ENCODE measurements around the gene RABEPK. TPM values are rescaled to one million over a fixed set of nuclear protein-coding genes. Genes with fewer than 3 reads are reported as not detected.
"Not testable (repeated sequence)": the region's sequence is repeated elsewhere in the genome, so short reads cannot be mapped to it uniquely, and the experiment has no call there.

The RABEPK gene
- total RNA-seq, 1 donor from 2014 or later: 8.3 TPM

- ATAC-seq (peak; percentile 99), DNase-seq (ENCODE audit: missing footprints) (peak; percentile 98)
- intact Hi-C loops (cut with DNase I): no loop called here
These were observed 10.7 kb upstream of the RABEPK start, which contains the start of gene PPP6C for GRCh38 chr9:125189361-125190289. TSS of gene PPP6C (minus strand) at chr9:125189803. CDS start at chr9:125189718, 85 bp downstream.

GRCh38 chr9:125190361-125190801 lies 10.0 kb upstream of the RABEPK start:
- DNase-seq (ENCODE audit: missing footprints) (no peak), ATAC-seq (no peak)
- intact Hi-C loops (cut with DNase I): no loop called here

DNA sequence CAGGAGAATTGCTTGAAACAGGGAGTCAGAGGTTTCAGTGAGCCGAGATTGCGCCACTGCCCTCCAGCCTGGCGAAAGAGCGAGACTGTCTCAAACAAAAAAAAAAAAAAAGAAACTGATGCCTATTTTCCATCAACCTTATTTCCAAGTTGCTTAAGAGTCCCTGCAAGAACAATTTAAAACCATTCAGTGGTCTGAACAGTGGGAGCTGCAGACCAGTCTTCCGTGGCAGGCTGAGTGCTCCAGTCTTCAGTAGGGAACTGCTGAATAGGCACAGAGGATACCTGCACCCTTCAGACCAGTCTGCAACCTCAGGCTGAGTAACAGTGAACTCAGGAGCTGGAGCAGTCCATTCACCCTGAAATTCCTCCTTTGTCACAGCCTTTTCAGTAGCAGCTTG lies 5.9 kb upstream of the RABEPK start:
- ATAC-seq; DNase-seq (ENCODE audit: missing footprints); intact Hi-C loops (cut with DNase I): not testable (repeated sequence)

DNA sequence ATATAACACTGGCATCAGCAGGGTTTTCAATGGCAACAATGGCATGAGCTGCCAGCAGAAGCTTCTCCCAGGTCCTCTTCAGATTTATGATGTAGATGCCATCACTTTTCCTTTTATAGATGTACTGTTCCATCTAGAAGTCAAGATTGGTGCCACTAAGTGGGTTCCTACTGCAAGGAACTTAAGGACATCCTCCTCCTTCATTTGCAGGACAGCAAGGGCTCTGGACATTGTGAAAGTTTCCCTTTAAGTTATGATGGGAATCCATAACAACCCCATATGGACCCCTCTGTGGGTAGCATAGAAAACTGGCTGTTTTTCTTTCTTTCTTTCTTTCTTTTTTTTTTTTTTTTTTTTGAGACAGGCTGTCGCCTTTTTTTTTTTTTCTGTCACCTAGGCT lies 4.8 kb upstream of the RABEPK start:
- ATAC-seq; intact Hi-C loops (cut with DNase I); DNase-seq (ENCODE audit: missing footprints): not testable (repeated sequence)

DNA sequence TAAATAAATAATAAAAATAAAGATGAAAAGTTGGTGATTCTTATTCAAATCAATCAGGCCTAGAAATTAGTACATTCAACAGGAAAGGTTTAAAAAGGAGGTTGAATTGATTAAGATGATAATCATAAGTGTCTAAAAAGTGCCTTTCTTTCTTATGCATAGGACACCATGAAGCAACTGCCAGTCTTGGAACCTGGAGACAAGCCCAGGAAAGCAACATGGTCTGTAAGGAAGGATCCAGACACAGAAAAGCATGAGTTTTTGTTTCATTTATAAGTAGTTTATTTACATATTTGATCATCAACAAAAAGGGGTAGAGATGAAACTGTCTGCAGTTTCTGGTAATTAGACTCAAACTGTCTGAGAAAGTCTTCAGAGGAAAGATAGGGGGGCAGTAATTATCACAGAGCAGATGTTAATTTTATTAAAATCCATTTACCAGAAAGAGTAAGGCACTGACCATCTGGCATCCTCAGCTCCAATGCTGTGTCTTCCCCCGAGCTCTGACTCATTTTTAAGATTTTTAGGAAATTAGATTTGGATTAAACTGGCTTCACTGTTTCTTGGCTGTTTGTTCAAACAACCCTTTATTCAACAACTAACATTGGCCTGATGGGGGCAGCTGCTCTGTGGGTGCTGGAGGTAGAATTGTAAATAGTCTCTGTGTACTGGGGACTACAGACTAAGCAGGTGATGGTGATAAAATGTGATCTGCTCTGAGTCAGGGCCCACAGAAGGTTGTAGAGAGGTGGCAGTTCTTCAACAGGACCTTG lies 2.7 kb downstream of the RABEPK start:
- intact Hi-C loops (cut with DNase I): loop anchor here (5.0 kb wide), 2 partner anchors 39 to 261 kb away; partner anchors contain the start of genes GOLGA1 and HSPA5
- DNase-seq (ENCODE audit: missing footprints) (no peak), ATAC-seq (no peak)

GRCh38 chr9:125204477-125204876 lies 4.1 kb downstream of the RABEPK start:
- no peak for ATAC-seq
- intact Hi-C loops (cut with DNase I): loop anchor here (5.0 kb wide), 2 partner anchors 38 to 262 kb away; partner anchors contain the start of genes GOLGA1 and HSPA5

GRCh38 chr9:125214186-125214585 lies 13.8 kb downstream of the RABEPK start:
- intact Hi-C loops (cut with DNase I): no loop called here
- DNase-seq (ENCODE audit: missing footprints) (no peak), ATAC-seq (no peak)

More at GRCh38 chr9:125204477-125204876, 4.1 kb downstream of the RABEPK start:
- no peak for DNase-seq (ENCODE audit: missing footprints)

- ATAC-seq (no peak), DNase-seq (ENCODE audit: missing footprints) (no peak)
- intact Hi-C loops (cut with DNase I): no loop called here
These were observed 18.3 kb downstream of the RABEPK start for GRCh38 chr9:125218621-125219020.

GRCh38 chr9:125224858-125225257 lies 24.5 kb downstream of the RABEPK start:
- ATAC-seq; intact Hi-C loops (cut with DNase I); DNase-seq (ENCODE audit: missing footprints): not testable (repeated sequence)

DNA sequence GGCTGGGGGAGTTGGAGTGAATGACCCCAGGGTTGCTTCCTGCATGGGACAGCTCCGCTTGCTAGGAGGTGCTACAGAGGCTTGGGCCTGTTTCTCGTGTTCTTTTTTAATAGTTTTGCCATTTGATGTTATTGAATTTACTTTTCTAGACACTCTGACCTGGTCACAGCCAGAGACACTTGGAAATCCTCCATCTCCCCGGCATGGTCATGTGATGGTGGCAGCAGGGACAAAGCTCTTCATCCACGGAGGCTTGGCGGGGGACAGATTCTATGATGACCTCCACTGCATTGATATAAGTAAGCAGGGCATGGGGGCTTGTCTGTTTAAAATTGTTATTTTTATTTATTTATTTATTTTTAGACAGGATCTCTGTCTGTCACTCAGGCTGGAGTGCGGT lies 27.4 kb downstream of the RABEPK start:
- DNase-seq (ENCODE audit: missing footprints): no peak
- intact Hi-C loops (cut with DNase I): no loop called here
- ATAC-seq: no peak

DNA sequence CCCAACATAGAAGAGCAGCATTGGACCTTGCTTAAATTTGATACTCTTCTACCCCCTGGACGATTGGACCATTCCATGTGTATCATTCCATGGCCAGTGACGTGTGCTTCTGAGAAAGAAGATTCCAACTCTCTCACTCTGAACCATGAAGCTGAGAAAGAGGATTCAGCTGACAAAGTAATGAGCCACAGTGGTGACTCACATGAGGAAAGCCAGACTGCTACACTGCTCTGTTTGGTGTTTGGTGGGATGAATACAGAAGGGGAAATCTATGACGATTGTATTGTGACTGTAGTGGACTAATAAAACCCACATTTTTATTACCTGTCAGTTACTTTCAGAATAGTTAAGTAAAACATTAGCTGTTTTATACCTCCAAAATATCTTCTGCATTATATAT lies 33.3 kb downstream of the RABEPK start:
- intact Hi-C loops (cut with DNase I): no loop called here
- no peak for ATAC-seq

GRCh38 chr9:125234099-125234498 lies 33.8 kb downstream of the RABEPK start:
- ATAC-seq; DNase-seq (ENCODE audit: missing footprints); intact Hi-C loops (cut with DNase I): not testable (repeated sequence)

More for the DNA sequence above, 33.3 kb downstream of the RABEPK start:
- no peak for DNase-seq (ENCODE audit: missing footprints)

DNA sequence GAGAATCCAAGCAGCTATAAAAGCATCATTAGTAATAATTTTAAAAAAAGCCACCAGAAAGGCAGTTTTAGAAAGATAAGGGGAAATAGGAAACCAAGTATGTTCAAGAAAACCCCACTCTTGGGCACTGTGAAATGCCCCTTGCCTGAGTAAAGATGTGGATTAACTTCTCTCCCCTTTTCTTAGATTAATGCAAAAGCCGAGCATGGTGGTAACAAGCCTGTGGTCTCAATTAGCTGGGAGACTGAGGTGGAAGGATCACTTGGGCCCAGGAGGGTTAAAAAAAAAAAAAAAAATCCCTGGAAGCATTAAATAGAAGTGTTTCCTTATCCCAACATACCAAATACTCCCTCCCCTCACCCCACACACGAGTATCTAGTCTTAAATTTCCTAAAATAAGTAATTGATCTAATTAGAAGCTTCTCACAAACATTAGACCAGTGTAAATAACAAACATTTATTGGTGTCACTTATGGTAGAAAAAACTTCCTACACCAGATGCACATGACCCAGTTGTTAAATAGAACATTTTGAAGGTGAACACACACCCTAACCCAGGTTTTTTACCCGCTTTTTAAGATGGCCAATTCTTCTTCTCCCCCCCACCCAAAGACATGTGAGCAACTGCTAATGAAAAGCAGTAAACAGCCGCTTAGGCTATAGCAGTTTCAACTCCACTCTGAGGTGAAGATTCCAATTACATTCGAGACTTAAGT lies 35.6 kb downstream of the RABEPK start:
- intact Hi-C loops (cut with DNase I): no loop called here
- DNase-seq (ENCODE audit: missing footprints): no peak
- no peak for ATAC-seq

GRCh38 chr9:125236520-125237159 lies 36.3 kb downstream of the RABEPK start:
- DNase-seq (ENCODE audit: missing footprints); intact Hi-C loops (cut with DNase I): not testable (repeated sequence)

DNA sequence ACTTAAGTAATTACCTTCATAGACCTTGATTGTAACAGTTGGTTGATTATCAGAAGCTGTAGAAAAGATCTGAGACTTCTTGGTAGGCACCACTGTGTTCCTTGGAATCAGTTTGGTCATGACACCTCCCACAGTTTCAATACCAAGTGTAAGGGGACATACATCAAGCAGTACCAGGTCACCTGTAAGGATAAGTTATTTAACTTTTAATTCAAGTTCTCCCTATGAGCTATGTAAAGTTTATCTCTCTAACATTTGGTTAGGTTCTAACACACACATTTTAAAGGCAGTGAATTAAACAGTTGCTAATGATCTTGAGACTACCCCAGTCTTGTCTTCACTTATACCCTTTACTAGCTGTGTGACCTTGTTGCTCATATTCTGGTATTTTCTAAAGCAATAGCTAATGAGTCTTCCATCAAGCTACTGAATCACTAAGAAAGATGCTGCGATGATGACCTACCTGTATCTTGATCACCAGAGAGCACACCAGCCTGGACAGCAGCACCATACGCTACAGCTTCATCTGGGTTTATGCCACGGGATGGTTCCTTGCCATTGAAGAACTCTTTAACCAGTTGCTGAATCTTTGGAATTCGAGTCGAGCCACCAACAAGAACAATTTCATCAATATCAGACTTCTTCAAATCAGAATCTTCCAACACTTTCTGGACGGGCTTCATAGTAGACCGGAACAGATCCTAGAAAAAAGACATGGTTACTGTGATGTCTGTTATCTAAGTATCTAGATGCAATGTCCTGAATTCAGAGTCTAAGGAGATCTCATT lies 38.0 kb downstream of the RABEPK start:
- intact Hi-C loops (cut with DNase I): no loop called here
- ATAC-seq (no peak), DNase-seq (ENCODE audit: missing footprints) (no peak)

More at GRCh38 chr9:125236520-125237159, 36.3 kb downstream of the RABEPK start:
- not testable (repeated sequence) for ATAC-seq

DNA sequence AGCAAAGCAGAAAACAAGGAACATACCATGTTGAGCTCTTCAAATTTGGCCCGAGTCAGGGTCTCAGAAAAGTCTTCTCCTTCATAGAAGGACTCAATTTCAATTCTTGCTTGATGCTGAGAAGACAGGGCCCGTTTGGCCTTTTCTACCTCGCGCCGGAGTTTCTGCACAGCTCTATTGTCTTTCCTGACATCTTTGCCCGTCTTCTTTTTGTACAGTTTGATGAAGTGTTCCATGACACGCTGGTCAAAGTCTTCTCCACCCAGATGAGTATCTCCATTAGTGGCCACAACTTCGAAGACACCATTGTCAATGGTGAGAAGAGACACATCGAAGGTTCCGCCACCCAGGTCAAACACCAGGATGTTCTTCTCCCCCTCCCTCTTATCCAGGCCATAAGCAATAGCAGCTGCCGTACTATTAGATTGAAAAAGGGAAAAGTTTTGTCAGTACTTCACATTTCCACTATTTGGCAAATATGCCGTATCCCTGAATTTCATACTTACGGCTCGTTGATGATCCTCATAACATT lies 38.6 kb downstream of the RABEPK start:
- ATAC-seq (no peak), DNase-seq (ENCODE audit: missing footprints) (no peak)
- intact Hi-C loops (cut with DNase I): no loop called here

Measured in Right ventricle myocardium inferior (tissue), 1 donor.